PC-9 (cell line): ENCODE measurements around the gene HOXC13. TPM values are rescaled to one million over a fixed set of nuclear protein-coding genes. Genes with fewer than 3 reads are reported as not detected.

ENCODE experiments used
- BruUV-seq: library from RNA; stranded (reverse); fragments of 400-500 nt; replicated peaks from 2 replicates; lab custom pipeline; 2021; lab: Mats Ljungman, UMichigan
- CTCF ChIA-PET: fragments of 300-600 bp; sonication (Branson Sonifier 250); formaldehyde crosslinking; loops from one replicate; lab custom pipeline; 2022; ENCODE audit warnings: antibody characterized with exemption; lab: Charles Lee
- POLR2A ChIA-PET: fragments of 300-600 bp; sonication (Branson Sonifier 250); formaldehyde crosslinking; loops from one replicate; lab custom pipeline; 2022; ENCODE audit warnings: antibody characterized with exemption; ENCODE audit not compliant: unreplicated experiment; lab: Charles Lee
- DNase-seq, 2 experiments: peaks; one replicate each; pipeline versions ENCODE4 v3.0.0 to v3.0.0-alpha.2; 2015 to 2022; ENCODE audit warnings: mixed read lengths in 1 of 2
- H2AFZ ChIP-seq: fragments of 200-600 bp; sonication (generic); 2 replicates; pipeline ENCODE4 v1.8.1; 2017; ENCODE audit warnings: antibody characterized with exemption
- H3F3A ChIP-seq: fragments of 200-600 bp; sonication (generic); 2 replicates; pipeline ENCODE4 v1.8.1; 2017; ENCODE audit warnings: antibody characterized with exemption, mild to moderate bottlenecking, low read depth; ENCODE audit not compliant: insufficient read depth
- H3K27ac ChIP-seq: fragments of 200-600 bp; sonication (generic); 2 replicates; pipeline ENCODE4 v1.6.1; 2016; ENCODE audit warnings: mixed run types
- H3K27me3 ChIP-seq: fragments of 200-600 bp; sonication (generic); 2 replicates; pipeline ENCODE4 v1.6.1; 2016; ENCODE audit warnings: low read depth, mixed run types; ENCODE audit not compliant: insufficient read depth
- H3K36me3 ChIP-seq: fragments of 200-600 bp; sonication (generic); 2 replicates; pipeline ENCODE4 v1.6.1; 2016; ENCODE audit warnings: low read depth, mixed run types
- H3K4me1 ChIP-seq: fragments of 200-600 bp; sonication (generic); replicated peaks from 2 replicates; pipeline ENCODE4 v1.6.1; 2016; ENCODE audit warnings: mixed run types; ENCODE audit not compliant: insufficient read depth
- H3K4me2 ChIP-seq: fragments of 200-600 bp; sonication (generic); 2 replicates; pipeline ENCODE4 v1.6.1; 2017; ENCODE audit warnings: mixed run types
- H3K4me3 ChIP-seq: fragments of 200-600 bp; sonication (generic); 2 replicates; pipeline ENCODE4 v1.6.1; 2016; ENCODE audit warnings: mixed run types
- H3K79me2 ChIP-seq: fragments of 200-600 bp; sonication (generic); 2 replicates; pipeline ENCODE4 v1.6.1; 2017; ENCODE audit warnings: low read depth, mixed run types
- H3K9me2 ChIP-seq: fragments of 200-600 bp; sonication (generic); 2 replicates; pipeline ENCODE4 v1.8.1; 2017; ENCODE audit warnings: mild to moderate bottlenecking; ENCODE audit not compliant: insufficient read depth
- H3K9me3 ChIP-seq: fragments of 200-600 bp; sonication (generic); 2 replicates; pipeline ENCODE4 v1.8.1; 2016; ENCODE audit warnings: low read depth; ENCODE audit not compliant: insufficient read depth
- H4K20me1 ChIP-seq: fragments of 200-600 bp; sonication (generic); 2 replicates; pipeline ENCODE4 v1.8.1; 2017; ENCODE audit not compliant: insufficient read depth
- EZH2 ChIP-seq: fragments of 200-600 bp; sonication (generic); IDR thresholded peaks from 2 replicates; pipeline ENCODE4 v1.8.0; 2017; ENCODE audit warnings: antibody characterized with exemption, low read depth
- intact Hi-C: fragments of 100-400 bp; cut with micrococcal nuclease; formaldehyde crosslinking; loops from one replicate; pipeline ENCODE4 v1.10.0; 2022; ENCODE audit not compliant: unreplicated experiment
- total RNA-seq: library from RNA; stranded (reverse); gene quantifications from 2 replicates; pipeline ENCODE4 v1.2.3, GENCODE V29; 2021
- TF ChIP-seq, protein P1 (sequence below): fragments of 200-600 bp; sonication (generic); conservative IDR thresholded peaks from 2 replicates; pipeline ENCODE4 v1.6.1; 2017; ENCODE audit warnings: mixed run types, antibody characterized with exemption, mild to moderate bottlenecking, moderate library complexity

HOXC13 gene
- total RNA-seq, 1 experiment from 2014 or later = 1.8 TPM

DNA sequence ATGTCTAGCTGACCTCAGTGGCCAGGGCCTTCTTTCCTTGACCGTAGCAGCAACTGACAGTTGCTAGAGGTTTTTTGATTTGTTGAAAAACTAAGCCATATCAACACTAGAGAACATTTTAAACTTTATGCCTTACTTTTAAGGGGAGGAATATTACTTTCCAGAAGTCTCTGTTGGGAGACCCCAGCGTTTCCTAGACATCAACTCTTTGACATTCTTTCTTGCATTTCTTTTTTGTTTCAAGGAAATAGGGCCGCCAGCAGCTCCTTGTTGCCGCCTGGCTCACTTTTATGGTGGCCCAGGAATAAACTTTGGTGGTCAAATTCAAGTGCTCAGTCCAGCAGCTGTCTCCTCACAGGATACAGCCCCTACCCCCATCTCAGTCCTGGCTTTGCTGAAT is 31.8 kb downstream of the HOXC13 start:
- POLR2A ChIA-PET = no interaction called here
- H3K4me1 ChIP-seq = peaks cover 10% of the 10 kb centered on the region

DNA sequence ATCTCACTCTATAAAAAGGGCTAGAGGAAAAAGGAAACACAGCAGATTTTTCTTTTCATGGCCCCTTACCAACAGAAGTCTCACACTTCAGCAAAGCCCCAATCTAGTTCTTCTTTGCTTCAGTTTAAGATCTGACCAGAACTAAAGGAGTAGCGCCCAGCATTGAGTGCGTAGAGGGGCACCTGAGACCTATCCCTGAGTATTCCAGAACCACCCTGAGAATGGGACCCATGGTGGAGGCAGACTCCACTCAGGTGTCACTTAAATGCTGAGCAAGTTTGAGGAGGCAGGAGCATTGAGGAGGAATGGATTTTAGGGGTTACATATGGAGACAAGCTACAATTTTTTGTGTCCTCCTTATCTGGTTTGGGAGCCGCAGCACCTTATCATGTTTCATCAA is 32.5 kb downstream of the HOXC13 start:
- Histone ChIP-seq H3K9me3 (no peaks in the 10 kb centered on the region), H3K36me3 (no peaks in the 10 kb centered on the region), H3K4me1 (peaks cover 10% of the 10 kb centered on the region), H3K27ac (no peak overlapping the region), H3K9me2 (no peaks in the 10 kb centered on the region), H3K4me3 (no peak overlapping the region), H3K79me2 (no peaks in the 10 kb centered on the region), H3K27me3 (no peaks in the 10 kb centered on the region), H3F3A (no peaks in the 10 kb centered on the region; the same call in 1 of the 2 replicates), H4K20me1 (no peaks in the 10 kb centered on the region), H2AFZ (no peak overlapping the region), H3K4me2 (no peak overlapping the region)
- DNase-seq = no peak
- TF ChIP-seq, protein P1, sequence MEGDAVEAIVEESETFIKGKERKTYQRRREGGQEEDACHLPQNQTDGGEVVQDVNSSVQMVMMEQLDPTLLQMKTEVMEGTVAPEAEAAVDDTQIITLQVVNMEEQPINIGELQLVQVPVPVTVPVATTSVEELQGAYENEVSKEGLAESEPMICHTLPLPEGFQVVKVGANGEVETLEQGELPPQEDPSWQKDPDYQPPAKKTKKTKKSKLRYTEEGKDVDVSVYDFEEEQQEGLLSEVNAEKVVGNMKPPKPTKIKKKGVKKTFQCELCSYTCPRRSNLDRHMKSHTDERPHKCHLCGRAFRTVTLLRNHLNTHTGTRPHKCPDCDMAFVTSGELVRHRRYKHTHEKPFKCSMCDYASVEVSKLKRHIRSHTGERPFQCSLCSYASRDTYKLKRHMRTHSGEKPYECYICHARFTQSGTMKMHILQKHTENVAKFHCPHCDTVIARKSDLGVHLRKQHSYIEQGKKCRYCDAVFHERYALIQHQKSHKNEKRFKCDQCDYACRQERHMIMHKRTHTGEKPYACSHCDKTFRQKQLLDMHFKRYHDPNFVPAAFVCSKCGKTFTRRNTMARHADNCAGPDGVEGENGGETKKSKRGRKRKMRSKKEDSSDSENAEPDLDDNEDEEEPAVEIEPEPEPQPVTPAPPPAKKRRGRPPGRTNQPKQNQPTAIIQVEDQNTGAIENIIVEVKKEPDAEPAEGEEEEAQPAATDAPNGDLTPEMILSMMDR = no peak
- POLR2A ChIA-PET = no interaction called here
- CTCF ChIA-PET = no interaction called here
- intact Hi-C loops = no loop called here
- BruUV-seq = no TSS peak

More for the DNA sequence above, 31.8 kb downstream of the HOXC13 start:
- Histone ChIP-seq H3K79me2 (no peaks in the 10 kb centered on the region), H2AFZ (no peak overlapping the region), H3K9me2 (no peaks in the 10 kb centered on the region), H3K36me3 (no peaks in the 10 kb centered on the region), H3K9me3 (no peaks in the 10 kb centered on the region), H3K27me3 (no peaks in the 10 kb centered on the region), H3F3A (no peaks in the 10 kb centered on the region; the same call in 1 of the 2 replicates), H4K20me1 (no peaks in the 10 kb centered on the region; the same call in 1 of the 2 replicates), H3K27ac (no peak overlapping the region), H3K4me2 (no peak overlapping the region), H3K4me3 (no peak overlapping the region)
- no TSS peak for BruUV-seq
- CTCF ChIA-PET = interaction anchor here (0.6 kb wide), 1 partner anchor 721 kb away, joined by 10 read pairs; no protein-coding TSS in a partner anchor
- TF ChIP-seq, protein P1 = no peak
- no peak for TF ChIP-seq EZH2
- intact Hi-C loops = no loop called here
- no peak for DNase-seq

DNA sequence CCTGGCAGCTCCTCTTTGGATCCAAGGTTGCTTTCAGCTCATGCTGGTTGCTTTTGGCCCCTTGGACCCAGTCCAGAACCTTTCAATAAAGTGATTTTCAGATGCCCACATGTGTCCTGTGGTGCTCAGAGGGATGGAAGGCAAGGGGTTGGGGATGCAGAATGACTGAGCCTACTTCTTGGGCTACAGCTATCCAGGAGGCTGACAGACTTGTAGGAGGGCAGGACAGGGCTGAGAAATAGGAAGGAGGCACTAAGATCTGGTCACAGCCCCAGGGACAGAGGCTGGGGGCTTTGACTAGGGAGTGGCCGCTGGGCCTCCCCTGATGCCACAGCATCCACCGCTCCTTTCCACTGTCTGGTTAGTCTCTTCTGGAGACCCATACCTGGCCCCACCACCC is 33.1 kb downstream of the HOXC13 start:
- no peak for DNase-seq
- Histone ChIP-seq H3K27ac (no peak overlapping the region), H3K27me3 (no peaks in the 10 kb centered on the region), H4K20me1 (no peaks in the 10 kb centered on the region), H3K36me3 (no peaks in the 10 kb centered on the region), H3K9me3 (no peaks in the 10 kb centered on the region), H3K4me1 (peaks cover 10% of the 10 kb centered on the region), H3K4me2 (no peak overlapping the region), H3F3A (no peaks in the 10 kb centered on the region; the same call in 1 of the 2 replicates), H3K4me3 (no peak overlapping the region), H2AFZ (no peak overlapping the region), H3K79me2 (no peaks in the 10 kb centered on the region), H3K9me2 (no peaks in the 10 kb centered on the region)
- TF ChIP-seq EZH2 = no peak
- TF ChIP-seq, protein P1 = no peak
- CTCF ChIA-PET = interaction anchor here (0.6 kb wide), 1 partner anchor 24 kb away, joined by 16 read pairs; no protein-coding TSS in a partner anchor
- no TSS peak for BruUV-seq
- POLR2A ChIA-PET = interaction anchor here (0.6 kb wide), 1 partner anchor 71 kb away, joined by 7 read pairs; no protein-coding TSS in a partner anchor
- intact Hi-C loops = no loop called here
